B cell (primary cell): ENCODE data around the gene TSEN2. TPM values are rescaled to one million over a fixed set of nuclear protein-coding genes. Genes with fewer than 3 reads are reported as not detected.

Experiments used
- ATAC-seq: fragments of 200-7000 bp; cut with Tn5 transposase; one replicate; pipeline ENCODE4 v1.10.0; 2021; ENCODE audit warnings: low read depth, mild to moderate bottlenecking, moderate number of reproducible peaks, moderate library complexity
- CTCF ChIA-PET: fragments of 350-600 bp; sonication (Branson Sonifier 250); formaldehyde crosslinking; loops from one replicate; lab custom pipeline; 2021; ENCODE audit warnings: antibody characterized with exemption, inconsistent platforms; lab: Charles Lee
- POLR2A ChIA-PET: fragments of 350-600 bp; sonication (Branson Sonifier 250); formaldehyde crosslinking; loops from one replicate; lab custom pipeline; 2021; ENCODE audit warnings: antibody characterized with exemption; lab: Charles Lee
- DNase-seq: peaks from one replicate; pipeline ENCODE4 v3.0.0; 2013
- H2AFZ ChIP-seq: 2 replicates; pipeline ENCODE4 v1.6.1; 2012; ENCODE audit warnings: mild to moderate bottlenecking, low read depth, low read length; ENCODE audit not compliant: insufficient read depth, poor library complexity, severe bottlenecking
- H3K27ac ChIP-seq, 2 donors: 1 replicate in 1 of 2; 2 replicates in 1 of 2; pipeline ENCODE4 v1.5.1; 2012 to 2013; ENCODE audit warnings: low read length in 2 of 2, mild to moderate bottlenecking in 2 of 2, moderate library complexity in 1 of 2
- H3K27me3 ChIP-seq, 4 experiments: fragments of 200-600 bp in 1 of 4; sonication (generic) in 1 of 4; replicated peaks in 1 of 4; 1 replicate in 2 of 4; 2 replicates in 2 of 4; pipeline versions ENCODE4 v1.6.1 to v1.7.0; 2013 to 2016; ENCODE audit warnings: low read length in 3 of 4, mild to moderate bottlenecking in 2 of 4, mixed read lengths in 1 of 4, moderate library complexity in 1 of 4; ENCODE audit not compliant: insufficient read depth in 4 of 4, control insufficient read depth in 3 of 4; ENCODE audit errors: control extremely low read depth in 1 of 4
- H3K36me3 ChIP-seq, 2 experiments: replicated peaks in 1 of 2; 1 replicate in 1 of 2; 2 replicates in 1 of 2; pipeline versions ENCODE4 v1.6.1 to v1.7.1; 2013; ENCODE audit warnings: low read length in 1 of 2; ENCODE audit not compliant: insufficient read depth in 2 of 2, control insufficient read depth in 1 of 2; ENCODE audit errors: control extremely low read depth in 1 of 2, extremely low read depth in 1 of 2
- H3K4me1 ChIP-seq, 2 donors: fragments of 200-600 bp in 1 of 2; sonication (generic) in 1 of 2; 1 replicate in 1 of 2; 2 replicates in 1 of 2; pipeline versions ENCODE4 v1.5.1 to v1.6.1; 2013 to 2017; ENCODE audit warnings: low read length in 2 of 2; ENCODE audit not compliant: control insufficient read depth in 2 of 2, insufficient read depth in 2 of 2
- H3K4me2 ChIP-seq: replicated peaks from 2 replicates; pipeline ENCODE3; 2012; ENCODE audit warnings: mild to moderate bottlenecking, low read depth, low read length; ENCODE audit not compliant: poor library complexity, severe bottlenecking
- H3K4me3 ChIP-seq, 5 experiments: fragments of 200-600 bp in 1 of 5; sonication (generic) in 1 of 5; 1 replicate in 3 of 5; 2 replicates in 2 of 5; pipeline versions ENCODE4 v1.5.1 to v1.7.0; 2011 to 2016; ENCODE audit warnings: low read length in 4 of 5, mild to moderate bottlenecking in 4 of 5, low read depth in 2 of 5, control low read depth in 1 of 5, moderate library complexity in 1 of 5; ENCODE audit not compliant: insufficient read depth in 1 of 5; ENCODE audit errors: control extremely low read depth in 1 of 5, extremely low read depth in 1 of 5
- H3K79me2 ChIP-seq: fragments of 200-600 bp; sonication (generic); one replicate; pipeline ENCODE4 v1.6.0; 2016; ENCODE audit warnings: low read length; ENCODE audit not compliant: control insufficient read depth, insufficient read depth
- H3K9ac ChIP-seq: fragments of 200-600 bp; sonication (generic); 2 replicates; pipeline ENCODE4 v1.6.1; 2017; ENCODE audit warnings: mild to moderate bottlenecking, low read length, moderate library complexity
- H3K9me3 ChIP-seq, 3 donors: one replicate each; pipeline versions ENCODE4 v1.6.1 to v1.7.1; 2013; ENCODE audit warnings: low read length in 2 of 3; ENCODE audit not compliant: control insufficient read depth in 2 of 3, insufficient read depth in 1 of 3; ENCODE audit errors: control extremely low read depth in 1 of 3
- H4K20me1 ChIP-seq: 2 replicates; pipeline ENCODE4 v1.6.0; 2012; ENCODE audit warnings: mild to moderate bottlenecking, low read length; ENCODE audit not compliant: insufficient read depth, control insufficient read depth, poor library complexity, severe bottlenecking
- H3K27ac Mint-ChIP-seq: one replicate; pipeline ENCODE4 v1.8.0; 2021; ENCODE audit warnings: mixed read lengths
- H3K27me3 Mint-ChIP-seq: one replicate; pipeline ENCODE4 v1.8.0; 2021; ENCODE audit warnings: mixed read lengths
- H3K4me1 Mint-ChIP-seq: one replicate; pipeline ENCODE4 v1.8.0; 2021; ENCODE audit warnings: mixed read lengths
- H3K4me3 Mint-ChIP-seq: one replicate; pipeline ENCODE4 v1.8.0; 2021; ENCODE audit warnings: mixed read lengths
- H3K9me3 Mint-ChIP-seq: one replicate; pipeline ENCODE4 v1.8.0; 2022; ENCODE audit warnings: mixed read lengths; ENCODE audit not compliant: insufficient read depth
- EZH2 ChIP-seq: IDR thresholded peaks from 2 replicates; pipeline ENCODE4 v1.6.1; 2012; ENCODE audit warnings: borderline replicate concordance, low read depth, mild to moderate bottlenecking, moderate library complexity, low read length; ENCODE audit not compliant: insufficient read depth, poor library complexity, severe bottlenecking
- WGBS: methylation state at CpG from one replicate; pipeline ENCODE4 v1.1.5; 2013; ENCODE audit warnings: missing lambda C conversion rate; ENCODE audit not compliant: insufficient coverage; 5-methylcytosine and 5-hydroxymethylcytosine counted together
- intact Hi-C: fragments of 100-400 bp; cut with micrococcal nuclease; formaldehyde crosslinking; loops from one replicate; pipeline ENCODE4 v1.10.0; 2022
- polyA plus RNA-seq: library from polyadenylated mRNA; depleted of rRNA; stranded (reverse); fragments of >200 nt; gene quantifications from 2 replicates; pipeline ENCODE4 v1.2.3, GENCODE V29; 2012
- small RNA-seq: library from RNA; depleted of rRNA; stranded (forward); fragments of <200 nt; gene quantifications from one replicate; pipeline ENCODE3, GENCODE V24; 2012; ENCODE audit warnings: low replicate concordance, low read depth; ENCODE audit not compliant: insufficient read length
- total RNA-seq, 2 donors: library from RNA; stranded (reverse); fragments of 120-200 nt in 1 of 2; gene quantifications; 1 replicate in 1 of 2; 2 replicates in 1 of 2; pipeline versions ENCODE4 v1.2.3 to v1.2.4, GENCODE V29; 2013 to 2022
- TF ChIP-seq, protein P1 (sequence below): fragments of 200-600 bp; IDR thresholded peaks from one replicate; pipeline ENCODE4 v1.8.0; 2022; ENCODE audit warnings: antibody characterized with exemption, mild to moderate bottlenecking

TSEN2 gene
- total and polyA plus RNA-seq, 2 donors (not counting 1 experiment from before 2014, with no cell fraction given) = 13.4 to 17.6 TPM

GRCh38 chr3:12582730-12583129 is 98.5 kb downstream of the TSEN2 start:
- CTCF ChIA-PET = interaction anchor here (1.6 kb wide), 1 partner anchor 447 kb away, joined by 3 read pairs; no protein-coding TSS in a partner anchor
- WGBS = 96% methylated on average over 3 of the region's 4 CpGs
- H4K20me1 ChIP-seq = no peaks in the 10 kb centered on the region

More at GRCh38 chr3:12582730-12583129, 98.5 kb downstream of the TSEN2 start:
- no peaks in the 10 kb centered on the region for H3K27me3 Mint-ChIP-seq
- H3K4me1 Mint-ChIP-seq = peaks cover 13% of the 10 kb centered on the region
- TF ChIP-seq, protein P1, sequence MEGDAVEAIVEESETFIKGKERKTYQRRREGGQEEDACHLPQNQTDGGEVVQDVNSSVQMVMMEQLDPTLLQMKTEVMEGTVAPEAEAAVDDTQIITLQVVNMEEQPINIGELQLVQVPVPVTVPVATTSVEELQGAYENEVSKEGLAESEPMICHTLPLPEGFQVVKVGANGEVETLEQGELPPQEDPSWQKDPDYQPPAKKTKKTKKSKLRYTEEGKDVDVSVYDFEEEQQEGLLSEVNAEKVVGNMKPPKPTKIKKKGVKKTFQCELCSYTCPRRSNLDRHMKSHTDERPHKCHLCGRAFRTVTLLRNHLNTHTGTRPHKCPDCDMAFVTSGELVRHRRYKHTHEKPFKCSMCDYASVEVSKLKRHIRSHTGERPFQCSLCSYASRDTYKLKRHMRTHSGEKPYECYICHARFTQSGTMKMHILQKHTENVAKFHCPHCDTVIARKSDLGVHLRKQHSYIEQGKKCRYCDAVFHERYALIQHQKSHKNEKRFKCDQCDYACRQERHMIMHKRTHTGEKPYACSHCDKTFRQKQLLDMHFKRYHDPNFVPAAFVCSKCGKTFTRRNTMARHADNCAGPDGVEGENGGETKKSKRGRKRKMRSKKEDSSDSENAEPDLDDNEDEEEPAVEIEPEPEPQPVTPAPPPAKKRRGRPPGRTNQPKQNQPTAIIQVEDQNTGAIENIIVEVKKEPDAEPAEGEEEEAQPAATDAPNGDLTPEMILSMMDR = no peak
- no peak for TF ChIP-seq EZH2
- Histone ChIP-seq H3K27me3 (no peaks in the 10 kb centered on the region), H3K4me2 (no peak overlapping the region), H3K9me3 (peaks cover 0 to 1% (median 0%) of the 10 kb centered on the region in 3 donors), H2AFZ (no peak overlapping the region), H3K27ac (no peak overlapping the region), H3K9ac (no peak overlapping the region), H3K4me3 (no peak overlapping the region), H3K36me3 (peaks cover 7 to 81% of the 10 kb centered on the region in 2 experiments), H3K4me1 (peaks cover 3 to 6% of the 10 kb centered on the region in 2 donors), H3K79me2 (no peaks in the 10 kb centered on the region)
- DNase-seq = no peak
- no peak overlapping the region for H3K27ac Mint-ChIP-seq
- no peaks in the 10 kb centered on the region for H3K9me3 Mint-ChIP-seq
- no peak overlapping the region for H3K4me3 Mint-ChIP-seq
- intact Hi-C loops = loop anchor here (2.0 kb wide), 1 partner anchor 20 kb away; no protein-coding TSS in a partner anchor
- no peak for ATAC-seq
- POLR2A ChIA-PET = no interaction called here

Small RNA genes within 50 kb of the gene (small RNA-seq; reads per million reads assigned to genes)
- not detected for gene RF00017
- gene RNA5SP123 = not detected
- gene RNU6-377P = not detected

Other genes with a start within 250 kb of the TSEN2 start
- 0.44 TPM in 1 of 2 replicates, not detected in the other for gene PPARG, start 195.4 kb upstream of the TSEN2 start, total RNA-seq
- 0.12 TPM in 1 of 2 replicates, not detected in the other for gene PPARG, start 195.4 kb upstream of the TSEN2 start, polyA plus RNA-seq
- gene MKRN2OS, start 61.0 kb downstream of the TSEN2 start, total RNA-seq = not detected in 2 replicates
- gene MKRN2OS, start 61.0 kb downstream of the TSEN2 start, polyA plus RNA-seq = not detected in 2 replicates
- gene MKRN2, start 72.6 kb downstream of the TSEN2 start, total RNA-seq = 25.9 and 29.3 TPM in 2 replicates
- 20.8 and 21.5 TPM in 2 replicates for gene MKRN2, start 72.6 kb downstream of the TSEN2 start, polyA plus RNA-seq
- 126 and 135 TPM in 2 replicates for gene RAF1, start 179.6 kb downstream of the TSEN2 start, total RNA-seq
- 84.3 and 128 TPM in 2 replicates for gene RAF1, start 179.6 kb downstream of the TSEN2 start, polyA plus RNA-seq